Measurements from ENCODE around the gene DAP.
A peak's percentile ranks its signal among the peaks of the same experiment; 100 is the strongest.
"Not testable (repeated sequence)": the region's sequence is repeated elsewhere in the genome, so short reads cannot be mapped to it uniquely, and the experiment has no call there.

The DAP gene

GRCh38 chr5:10648806-10649665 is 112.0 kb downstream of the DAP start:
- DNase-seq = no peak

- no peak for DNase-seq
Observed at GRCh38 chr5:10647640-10648039, 113.4 kb downstream of the DAP start.

GRCh38 chr5:10645671-10646070 is 115.4 kb downstream of the DAP start:
- DNase-seq = no peak

- no peak for DNase-seq
Observed at GRCh38 chr5:10645146-10645545, 115.9 kb downstream of the DAP start.

GRCh38 chr5:10644192-10644591 is 116.8 kb downstream of the DAP start:
- DNase-seq = no peak

GRCh38 chr5:10642367-10642766 is 118.7 kb downstream of the DAP start:
- no peak for DNase-seq

- no peak for DNase-seq
Observed at GRCh38 chr5:10639846-10640368, 121.1 kb downstream of the DAP start.

- not testable (repeated sequence) for DNase-seq
Observed at GRCh38 chr5:10638723-10639122, 122.3 kb downstream of the DAP start.

GRCh38 chr5:10637944-10638343 is 123.1 kb downstream of the DAP start:
- no peak for DNase-seq

- no peak for DNase-seq
Observed at GRCh38 chr5:10636363-10637142, 124.5 kb downstream of the DAP start.

GRCh38 chr5:10635867-10636350 is 125.1 kb downstream of the DAP start:
- DNase-seq = no peak

GRCh38 chr5:10635257-10635866 is 125.7 kb downstream of the DAP start:
- peak; percentile 70 for DNase-seq

- no peak for DNase-seq
Observed at GRCh38 chr5:10634562-10634961, 126.5 kb downstream of the DAP start.

- no peak for DNase-seq
Observed at GRCh38 chr5:10634050-10634449, 127.0 kb downstream of the DAP start.

- DNase-seq = peak; percentile 30
Observed at GRCh38 chr5:10633271-10634049, 127.6 kb downstream of the DAP start.

- DNase-seq = peak; percentile 47
Observed at GRCh38 chr5:10632110-10632761, 128.8 kb downstream of the DAP start.

GRCh38 chr5:10631316-10631996 is 129.6 kb downstream of the DAP start:
- DNase-seq = no peak

GRCh38 chr5:10630744-10631143 is 130.3 kb downstream of the DAP start:
- not testable (repeated sequence) for DNase-seq

- DNase-seq = no peak
Observed at GRCh38 chr5:10630126-10630525, 130.9 kb downstream of the DAP start.

- DNase-seq = no peak
Observed at GRCh38 chr5:10629682-10630081, 131.4 kb downstream of the DAP start.

All from stimulated activated CD4-positive, alpha-beta T cell treated with anti-CD3 and anti-CD28 coated beads, Interleukin-4, amount 100 ng/mL, for 1 hour (primary cell).